IPS-NIHi7 (cell line): ENCODE measurements around the gene OR13C5.
"Not testable (repeated sequence)": the region's sequence is repeated elsewhere in the genome, so short reads cannot be mapped to it uniquely, and the experiment has no call there.

ENCODE experiments used
- DNase-seq: peaks from one replicate; pipeline ENCODE4 v3.0.0; 2012; ENCODE audit warnings: mixed read lengths; ENCODE audit errors: extremely low spot score

OR13C5 gene, protein sequence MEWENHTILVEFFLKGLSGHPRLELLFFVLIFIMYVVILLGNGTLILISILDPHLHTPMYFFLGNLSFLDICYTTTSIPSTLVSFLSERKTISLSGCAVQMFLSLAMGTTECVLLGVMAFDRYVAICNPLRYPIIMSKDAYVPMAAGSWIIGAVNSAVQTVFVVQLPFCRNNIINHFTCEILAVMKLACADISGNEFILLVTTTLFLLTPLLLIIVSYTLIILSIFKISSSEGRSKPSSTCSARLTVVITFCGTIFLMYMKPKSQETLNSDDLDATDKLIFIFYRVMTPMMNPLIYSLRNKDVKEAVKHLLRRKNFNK

DNA sequence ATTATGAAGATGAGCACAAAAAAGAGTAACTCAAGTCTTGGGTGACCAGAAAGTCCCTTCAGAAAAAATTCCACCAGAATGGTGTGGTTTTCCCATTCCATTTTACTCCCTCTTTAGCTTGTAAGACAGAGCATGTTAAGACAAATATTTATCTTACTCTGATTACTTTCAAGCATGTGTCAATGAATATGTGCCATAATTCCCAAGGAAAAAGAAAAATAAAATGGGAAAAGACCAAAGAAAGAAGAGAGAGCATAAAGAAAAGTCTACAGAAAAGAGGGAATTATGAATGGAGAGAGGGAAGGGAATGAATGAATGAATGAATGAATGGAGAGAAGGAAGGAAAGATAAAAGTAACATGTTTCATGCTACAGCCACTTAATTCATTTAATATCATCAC, at the start of gene OR13C5:
OR13C5 (minus strand) TSS at position 101 of the 400 bp plus-strand sequence; CDS start at position 101, 0 bp downstream.
- not testable (repeated sequence) for DNase-seq

DNA sequence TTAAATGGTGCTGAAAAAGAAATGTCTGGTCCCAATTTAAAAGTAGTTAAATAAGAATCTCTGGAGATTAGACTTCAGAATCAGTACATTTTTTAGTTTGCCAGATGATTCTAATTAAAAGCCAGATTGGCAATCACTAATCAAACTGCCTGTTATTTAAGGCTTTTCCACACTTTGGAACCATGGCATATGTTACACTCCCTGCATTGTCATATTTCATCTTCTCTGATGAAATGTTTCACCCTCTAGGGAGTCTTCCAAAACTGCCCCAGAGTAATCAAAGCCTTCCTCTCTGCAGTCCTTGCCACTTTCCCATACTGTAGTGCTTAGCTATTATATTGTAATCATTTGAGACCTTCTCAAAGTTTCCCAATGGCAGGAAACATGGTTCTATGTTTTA, 36.2 kb upstream of the OR13C5 start:
- no peak for DNase-seq

DNA sequence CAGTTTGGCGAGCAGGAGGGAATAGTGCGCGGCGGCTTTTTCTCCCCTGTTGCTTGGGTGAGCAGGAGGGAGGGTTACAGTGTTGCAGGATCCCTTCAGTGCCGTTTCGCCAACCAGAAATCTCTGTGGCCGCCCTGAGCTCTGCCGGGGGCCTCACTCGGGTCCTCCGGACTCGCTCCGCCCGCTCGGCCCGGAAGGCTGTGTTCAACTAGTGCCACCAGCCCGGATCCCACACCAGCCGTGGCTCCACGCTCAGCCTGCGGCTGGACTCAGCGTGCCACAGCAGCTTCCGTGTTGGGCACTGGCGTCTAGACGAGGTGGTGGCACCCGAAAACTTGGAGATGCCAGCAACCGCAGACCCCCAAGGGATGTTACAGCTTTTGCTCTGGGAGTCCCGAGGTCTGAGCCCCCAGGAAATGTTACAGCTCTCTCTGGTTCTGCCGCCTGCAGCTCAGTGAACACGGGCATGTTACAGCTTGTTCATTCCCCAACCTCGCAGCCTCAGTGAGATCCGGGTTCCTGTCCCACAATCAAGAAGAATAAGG, 34.8 kb upstream of the OR13C5 start:
- no peak for DNase-seq

DNA sequence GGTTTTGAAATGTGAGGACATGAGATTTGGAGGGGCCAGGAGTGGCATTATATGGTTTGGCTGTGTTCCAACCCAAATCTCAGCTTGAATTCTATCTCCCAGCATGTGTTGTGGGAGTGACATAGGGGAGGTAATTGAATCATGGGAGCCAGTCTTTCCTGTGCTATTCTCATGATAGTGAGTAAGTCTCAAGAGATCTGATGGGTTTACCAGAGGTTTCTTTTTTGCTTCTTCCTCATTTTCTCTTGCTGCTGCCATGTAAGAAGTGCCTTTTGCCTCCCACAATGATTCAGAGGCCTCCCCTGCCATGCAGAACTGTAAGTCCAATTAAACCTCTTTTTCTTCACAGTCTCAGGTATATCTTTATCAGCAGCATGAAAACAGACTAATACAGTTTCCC, 26.8 kb upstream of the OR13C5 start:
- not testable (repeated sequence) for DNase-seq

- DNase-seq: no peak
These were observed 18.9 kb upstream of the OR13C5 start, which contains the start of gene OR13C9 for GRCh38 chr9:104618104-104618503. TSS of gene OR13C9 (minus strand) at chr9:104618204. CDS start at chr9:104618204, 0 bp downstream.

GRCh38 chr9:104617418-104617817, 18.2 kb upstream of the OR13C5 start:
- no peak for DNase-seq

DNA sequence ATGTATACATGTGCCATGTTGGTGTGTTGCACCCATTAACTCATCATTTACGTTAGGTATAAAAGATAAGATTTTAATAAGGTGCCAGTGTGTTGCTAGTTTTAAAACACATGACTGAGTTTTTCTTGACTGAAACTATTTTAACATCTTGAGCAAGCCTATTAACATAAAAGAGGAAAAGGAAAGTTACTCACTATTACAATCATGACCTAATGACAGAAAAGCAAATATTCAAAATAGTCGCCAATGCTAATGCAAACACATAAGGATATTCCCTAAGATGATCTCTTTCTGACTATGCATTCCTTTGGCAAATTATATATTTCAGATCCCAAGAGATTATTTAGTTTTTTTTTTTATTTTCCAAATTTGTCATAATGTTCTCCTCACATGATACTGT, 12.0 kb upstream of the OR13C5 start:
- no peak for DNase-seq

DNA sequence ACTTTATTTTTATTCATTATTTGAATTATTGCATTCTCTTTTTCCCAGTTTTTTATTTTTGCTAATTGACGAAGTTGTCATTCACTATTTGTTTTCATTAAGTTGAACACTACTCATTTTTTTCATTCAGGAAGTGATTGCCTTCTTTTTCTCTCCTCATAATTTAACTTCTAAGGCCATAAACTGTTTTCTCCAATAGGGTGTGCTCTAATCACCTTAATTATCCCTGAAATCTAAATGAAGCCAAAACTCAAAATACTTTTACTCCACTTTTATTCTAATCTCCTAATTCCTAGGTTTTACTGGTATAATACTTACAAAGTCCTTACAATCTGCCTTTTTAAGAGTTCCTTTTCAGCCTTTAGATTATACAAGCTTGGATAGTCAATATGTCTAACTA, 9.1 kb upstream of the OR13C5 start:
- DNase-seq: no peak

DNA sequence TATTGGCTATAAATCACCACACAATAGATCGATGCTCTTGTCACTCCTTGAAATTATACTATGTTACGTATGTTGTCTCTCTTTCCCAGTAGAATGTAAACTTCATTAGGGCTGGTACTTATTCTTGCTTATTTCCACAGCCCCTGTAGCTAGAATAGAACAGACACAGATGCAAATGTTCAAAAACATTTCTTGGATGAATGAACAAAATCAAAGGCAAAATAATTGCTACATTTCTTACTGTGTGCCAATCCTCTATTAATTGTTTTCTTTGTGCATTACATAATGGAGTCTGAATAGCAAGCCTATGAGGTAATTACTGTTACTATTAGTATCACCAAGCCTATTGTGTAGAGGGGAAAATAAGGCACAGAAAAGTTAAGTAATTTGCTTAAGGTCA, 6.9 kb upstream of the OR13C5 start:
- no peak for DNase-seq

DNA sequence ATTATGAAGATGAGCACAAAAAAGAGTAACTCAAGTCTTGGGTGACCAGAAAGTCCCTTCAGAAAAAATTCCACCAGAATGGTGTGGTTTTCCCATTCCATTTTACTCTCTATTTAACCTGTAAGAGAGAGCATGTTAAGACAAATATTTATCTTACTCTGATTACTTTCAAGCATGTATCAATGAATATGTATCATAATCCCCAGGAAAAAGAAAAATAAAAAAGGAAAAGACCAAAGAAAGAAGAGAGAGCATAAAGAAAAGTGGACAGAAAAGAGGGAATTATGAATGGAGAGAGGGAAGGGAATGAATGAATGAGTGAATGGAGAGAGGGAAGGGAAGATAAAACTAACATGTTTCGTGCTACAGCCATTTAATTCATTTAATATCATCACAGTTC, 6.3 kb upstream of the OR13C5 start, which contains the start of gene OR13C2:
OR13C2 (minus strand) TSS at position 101 of the 400 bp plus-strand sequence; CDS start at position 101, 0 bp downstream.
- DNase-seq: not testable (repeated sequence)

- no peak for DNase-seq
These were observed 5.6 kb upstream of the OR13C5 start for GRCh38 chr9:104604801-104605200.

DNA sequence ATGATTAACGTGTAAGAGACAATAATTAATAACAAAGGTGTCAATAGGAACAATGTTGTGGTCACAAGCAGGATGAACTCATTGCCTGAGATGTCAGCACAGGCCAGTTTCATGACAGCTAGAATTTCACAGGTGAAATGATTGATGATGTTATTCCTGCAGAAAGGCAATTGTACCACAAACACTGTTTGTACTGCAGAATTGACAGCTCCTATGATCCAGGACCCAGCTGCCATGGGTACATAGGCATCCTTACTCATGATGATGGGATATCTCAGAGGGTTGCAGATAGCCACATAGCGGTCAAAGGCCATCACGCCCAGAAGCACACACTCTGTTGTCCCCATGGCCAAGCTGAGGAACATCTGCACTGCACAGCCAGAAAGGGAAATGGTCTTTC, 464 bp downstream of the OR13C5 start:
- not testable (repeated sequence) for DNase-seq

- DNase-seq: no peak
These were observed 9.6 kb downstream of the OR13C5 start for GRCh38 chr9:104589626-104590025.

- DNase-seq: no peak
These were observed 12.6 kb downstream of the OR13C5 start for GRCh38 chr9:104586496-104587180.

DNA sequence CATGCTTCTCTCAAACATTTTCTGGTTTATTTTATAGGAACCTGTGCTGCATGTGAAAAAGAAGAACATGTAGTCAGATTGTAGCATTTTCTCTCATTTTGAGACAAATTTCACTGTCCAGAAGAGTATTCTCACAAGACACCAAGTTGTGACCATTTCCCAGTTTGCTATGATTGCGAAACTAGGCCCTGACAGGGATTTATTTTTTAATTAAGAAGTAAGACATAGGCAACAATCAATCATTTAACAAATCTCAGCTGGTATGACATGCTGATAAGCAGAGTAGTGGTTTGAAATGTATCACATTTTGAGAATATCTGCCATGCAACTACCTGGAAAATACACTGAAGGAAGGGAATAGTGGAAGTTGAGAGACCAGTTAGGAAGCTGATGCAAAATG, 18.7 kb downstream of the OR13C5 start:
- no peak for DNase-seq

- DNase-seq: no peak
These were observed 21.9 kb downstream of the OR13C5 start for GRCh38 chr9:104577263-104577662.

- DNase-seq: no peak
These were observed 23.8 kb downstream of the OR13C5 start for GRCh38 chr9:104575456-104575855.

DNA sequence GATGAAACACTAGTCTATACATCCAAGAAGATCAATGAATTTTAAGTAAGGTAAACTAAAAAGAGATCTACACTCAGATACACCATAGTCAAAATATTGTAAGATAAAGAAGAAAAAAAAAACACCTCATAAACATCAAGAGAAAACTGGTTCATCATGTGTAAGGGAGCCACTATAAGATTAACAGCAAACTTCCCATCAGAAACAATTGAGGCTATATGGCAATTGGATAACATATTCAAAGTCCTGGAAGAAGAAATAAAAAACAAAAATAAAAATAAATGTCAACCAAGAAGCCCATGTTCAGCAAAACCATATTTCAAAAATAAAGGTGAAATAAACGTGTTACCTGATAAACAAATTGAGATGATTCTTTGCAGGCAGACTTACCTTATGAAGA, 26.6 kb downstream of the OR13C5 start:
- DNase-seq: no peak

GRCh38 chr9:104568868-104569267, 30.3 kb downstream of the OR13C5 start, which contains the start of gene OR13C8:
TSS of gene OR13C8 (plus strand) at chr9:104569168. CDS start at chr9:104569168, 0 bp downstream.
- no peak for DNase-seq

- DNase-seq: no peak
These were observed 34.9 kb downstream of the OR13C5 start for GRCh38 chr9:104564358-104564757.

DNA sequence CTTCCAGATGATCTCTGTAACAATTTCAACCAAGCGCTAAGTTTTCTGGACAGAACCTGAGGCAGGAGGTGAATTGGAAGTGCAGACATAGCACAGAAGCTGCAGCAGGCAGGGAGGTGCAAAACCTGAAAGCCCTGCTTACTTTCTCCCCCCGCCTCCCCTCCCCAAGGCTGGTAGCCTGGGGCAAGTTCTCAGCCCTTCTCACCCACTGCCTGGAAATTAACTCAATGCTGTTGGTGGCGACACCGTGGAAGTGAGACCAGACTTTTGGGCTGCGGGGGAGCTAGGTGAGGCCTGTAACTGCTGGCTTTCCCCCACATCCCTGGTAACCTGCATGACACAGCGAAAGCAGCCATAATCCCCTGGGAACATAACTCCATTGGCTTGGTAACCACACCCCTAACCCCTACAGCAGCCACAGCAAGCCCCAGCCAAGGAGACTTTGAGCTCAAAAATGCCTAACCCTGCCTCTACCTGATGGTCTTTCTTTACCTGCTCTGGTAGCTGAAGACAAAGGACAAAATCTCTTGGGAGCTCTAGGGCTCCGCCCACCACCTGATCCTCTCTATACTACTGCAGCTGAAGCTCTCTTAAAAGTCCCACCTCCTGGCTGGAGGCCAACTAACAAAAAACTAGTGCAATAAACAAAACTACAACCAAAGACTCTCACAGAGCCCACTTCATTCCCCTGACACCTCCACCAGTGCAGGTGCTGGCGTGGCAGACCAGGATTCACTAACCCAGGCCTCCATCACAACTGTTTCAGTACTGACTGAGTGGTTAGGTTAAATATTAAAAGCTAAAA, 42.2 kb downstream of the OR13C5 start:
- no peak for DNase-seq

DNA sequence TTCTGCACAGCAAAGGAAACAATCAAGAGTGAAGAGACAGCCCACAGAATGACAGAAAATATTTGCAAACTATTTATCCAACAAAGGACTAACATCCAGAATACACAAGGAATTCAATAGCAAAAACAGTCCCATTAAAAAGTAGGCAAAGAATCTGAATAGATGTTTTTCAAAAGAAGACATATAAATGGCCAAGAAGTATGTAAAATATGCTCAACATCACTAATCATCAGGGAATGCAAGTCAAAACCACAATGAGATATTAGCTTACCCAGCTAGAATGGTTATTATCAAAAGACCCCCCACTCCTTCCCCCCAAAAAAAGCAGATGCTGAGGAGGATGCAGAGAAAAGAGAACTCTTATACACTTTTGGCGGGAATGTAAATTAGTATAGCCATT, 43.7 kb downstream of the OR13C5 start:
- no peak for DNase-seq
